WI38 (cell line): Measurements from ENCODE around the gene OR51E1.

ENCODE experiments used
- H3K4me3 ChIP-seq: 2 replicates; pipeline ENCODE4 v1.5.1; 2011; ENCODE audit warnings: low read depth, mild to moderate bottlenecking, control low read depth, low read length
- CTCF ChIP-seq: IDR thresholded peaks from 2 replicates; pipeline ENCODE4 v1.5.1; 2012; ENCODE audit warnings: low read depth, mild to moderate bottlenecking, control low read depth, low read length

The OR51E1 gene

GRCh38 chr11:4637662-4638047 lies 6.1 kb upstream of the OR51E1 start:
- no peak for TF ChIP-seq CTCF
- H3K4me3 ChIP-seq: no peak overlapping the region

GRCh38 chr11:4639931-4640330 lies 3.9 kb upstream of the OR51E1 start:
- no peak overlapping the region for H3K4me3 ChIP-seq
- no peak for TF ChIP-seq CTCF

- TF ChIP-seq CTCF: no peak
- no peak overlapping the region for H3K4me3 ChIP-seq
Measured at GRCh38 chr11:4641501-4641900, 2.3 kb upstream of the OR51E1 start.

- no peak for TF ChIP-seq CTCF
- no peak overlapping the region for H3K4me3 ChIP-seq
Measured at GRCh38 chr11:4642043-4642442, 1.7 kb upstream of the OR51E1 start.

- TF ChIP-seq CTCF: no peak
- H3K4me3 ChIP-seq: no peak overlapping the region
Measured at GRCh38 chr11:4643076-4643475, 706 bp upstream of the OR51E1 start.

- H3K4me3 ChIP-seq: no peak overlapping the region
- no peak for TF ChIP-seq CTCF
Measured at GRCh38 chr11:4644233-4644632, 451 bp downstream of the OR51E1 start.

- no peak for TF ChIP-seq CTCF
- H3K4me3 ChIP-seq: no peak overlapping the region
Measured at GRCh38 chr11:4645974-4646373, 2.2 kb downstream of the OR51E1 start.
